A673 (cell line): Measurements from ENCODE around the gene DRAM1.

ENCODE experiments used
- EZH2 ChIP-seq: fragments of 200-600 bp; sonication (generic); IDR thresholded peaks from 2 replicates; pipeline ENCODE4 v1.6.1; 2017; ENCODE audit warnings: borderline replicate concordance, low read depth, mild to moderate bottlenecking, mixed read lengths, antibody characterized with exemption, low read length; ENCODE audit not compliant: poor library complexity, severe bottlenecking
- TF ChIP-seq, protein P1 (sequence below): fragments of 300-800, 200-600 bp; sonication (generic); conservative IDR thresholded peaks from 2 replicates; pipeline ENCODE4 v1.5.1; 2017; ENCODE audit warnings: low read depth, mild to moderate bottlenecking, antibody characterized with exemption, low read length, moderate library complexity, mixed read lengths

DNA sequence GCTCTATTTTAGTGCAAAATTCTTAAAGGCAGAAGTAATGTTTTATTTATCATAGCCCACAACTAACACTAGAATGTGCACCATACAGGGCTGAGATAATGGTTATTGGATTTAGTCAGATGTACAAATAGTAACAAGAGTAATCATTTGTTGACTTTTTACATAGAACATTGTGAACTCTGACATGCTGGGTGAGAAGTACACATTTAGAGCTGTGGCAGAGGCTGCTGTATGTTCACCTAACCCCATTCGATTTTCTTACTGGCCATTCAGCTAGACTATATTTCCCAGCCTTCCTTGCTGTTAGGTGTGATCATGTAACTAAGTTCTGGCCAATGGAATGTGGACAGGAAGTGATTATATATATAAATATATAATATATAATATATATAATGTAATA lies 89.1 kb downstream of the DRAM1 start:
- TF ChIP-seq, protein P1, sequence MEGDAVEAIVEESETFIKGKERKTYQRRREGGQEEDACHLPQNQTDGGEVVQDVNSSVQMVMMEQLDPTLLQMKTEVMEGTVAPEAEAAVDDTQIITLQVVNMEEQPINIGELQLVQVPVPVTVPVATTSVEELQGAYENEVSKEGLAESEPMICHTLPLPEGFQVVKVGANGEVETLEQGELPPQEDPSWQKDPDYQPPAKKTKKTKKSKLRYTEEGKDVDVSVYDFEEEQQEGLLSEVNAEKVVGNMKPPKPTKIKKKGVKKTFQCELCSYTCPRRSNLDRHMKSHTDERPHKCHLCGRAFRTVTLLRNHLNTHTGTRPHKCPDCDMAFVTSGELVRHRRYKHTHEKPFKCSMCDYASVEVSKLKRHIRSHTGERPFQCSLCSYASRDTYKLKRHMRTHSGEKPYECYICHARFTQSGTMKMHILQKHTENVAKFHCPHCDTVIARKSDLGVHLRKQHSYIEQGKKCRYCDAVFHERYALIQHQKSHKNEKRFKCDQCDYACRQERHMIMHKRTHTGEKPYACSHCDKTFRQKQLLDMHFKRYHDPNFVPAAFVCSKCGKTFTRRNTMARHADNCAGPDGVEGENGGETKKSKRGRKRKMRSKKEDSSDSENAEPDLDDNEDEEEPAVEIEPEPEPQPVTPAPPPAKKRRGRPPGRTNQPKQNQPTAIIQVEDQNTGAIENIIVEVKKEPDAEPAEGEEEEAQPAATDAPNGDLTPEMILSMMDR: no peak
- TF ChIP-seq EZH2: no peak
